ENCODE results near the gene KIF3B. TPM values are rescaled to one million over a fixed set of nuclear protein-coding genes. Genes with fewer than 3 reads are reported as not detected.

Gene KIF3B
- total and polyA plus RNA-seq, 2 of the 13 experiments (the other 11 are each of a cell fraction or from before 2014, with no cell fraction given) = 23.6 to 28.8 TPM

- TF ChIP-seq CEBPZ (IDR thresholded peaks at IDR 0.05; ENCODE audit: low read length) = no peak
- 0 out of 2 replicates have a peak, but pooled peaks have one; percentile 9 for TF ChIP-seq PAXIP1 (CRISPR knock-in tag; conservative IDR thresholded peaks at IDR 0.05)
- no peak for TF ChIP-seq ZNF263 (CRISPR knock-in tag; IDR thresholded peaks at IDR 0.05)
- TF ChIP-seq SP4 (CRISPR knock-in tag; IDR thresholded peaks at IDR 0.05) = 0 out of 2 replicates have a peak, but pooled peaks have one; percentile 15
- TF ChIP-seq ZBTB21 (CRISPR knock-in tag; IDR thresholded peaks at IDR 0.05) = no peak
- TF ChIP-seq ZNF432 (CRISPR knock-in tag; IDR thresholded peaks at IDR 0.05; ENCODE audit: borderline replicate concordance) = no peak
These were observed 8.3 kb downstream of the KIF3B start (continued) for GRCh38 chr20:32285621-32286371.
